ENCODE measurements around the gene SLC5A8.

DNA sequence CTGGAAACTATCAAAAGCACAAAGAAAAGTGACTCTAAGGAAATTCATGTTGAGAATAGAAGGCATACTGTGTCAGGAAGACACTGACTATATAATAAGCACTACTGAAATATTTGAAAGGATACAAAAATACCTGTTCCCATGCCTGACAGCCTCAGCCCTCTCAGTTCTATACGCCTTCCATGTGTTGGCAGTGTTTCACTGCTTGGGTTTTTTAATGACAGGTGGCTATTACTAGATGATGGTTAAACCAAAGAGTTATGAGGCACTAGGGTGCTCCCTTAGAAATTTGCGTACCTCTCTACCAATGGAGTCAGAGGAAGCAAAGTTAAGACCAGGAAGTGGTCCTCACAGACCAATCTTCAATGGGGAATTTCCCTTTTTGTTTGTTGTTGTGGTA, 25.6 kb upstream of the SLC5A8 start:
- TF ChIP-seq, protein P1, sequence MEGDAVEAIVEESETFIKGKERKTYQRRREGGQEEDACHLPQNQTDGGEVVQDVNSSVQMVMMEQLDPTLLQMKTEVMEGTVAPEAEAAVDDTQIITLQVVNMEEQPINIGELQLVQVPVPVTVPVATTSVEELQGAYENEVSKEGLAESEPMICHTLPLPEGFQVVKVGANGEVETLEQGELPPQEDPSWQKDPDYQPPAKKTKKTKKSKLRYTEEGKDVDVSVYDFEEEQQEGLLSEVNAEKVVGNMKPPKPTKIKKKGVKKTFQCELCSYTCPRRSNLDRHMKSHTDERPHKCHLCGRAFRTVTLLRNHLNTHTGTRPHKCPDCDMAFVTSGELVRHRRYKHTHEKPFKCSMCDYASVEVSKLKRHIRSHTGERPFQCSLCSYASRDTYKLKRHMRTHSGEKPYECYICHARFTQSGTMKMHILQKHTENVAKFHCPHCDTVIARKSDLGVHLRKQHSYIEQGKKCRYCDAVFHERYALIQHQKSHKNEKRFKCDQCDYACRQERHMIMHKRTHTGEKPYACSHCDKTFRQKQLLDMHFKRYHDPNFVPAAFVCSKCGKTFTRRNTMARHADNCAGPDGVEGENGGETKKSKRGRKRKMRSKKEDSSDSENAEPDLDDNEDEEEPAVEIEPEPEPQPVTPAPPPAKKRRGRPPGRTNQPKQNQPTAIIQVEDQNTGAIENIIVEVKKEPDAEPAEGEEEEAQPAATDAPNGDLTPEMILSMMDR (tag by site-specific recombination; IDR thresholded peaks at IDR 0.05): no peak
- no peak for TF ChIP-seq BCL11A (tag by site-specific recombination; IDR thresholded peaks at IDR 0.05; ENCODE audit: low read depth)
- TF ChIP-seq ZNF138 (tag by site-specific recombination; IDR thresholded peaks at IDR 0.05; ENCODE audit: borderline replicate concordance): no peak
- no peak for TF ChIP-seq ZFP37 (tag by site-specific recombination; IDR thresholded peaks at IDR 0.05)
